Heart left ventricle (tissue), 13 donors: ENCODE results near the gene GOLGA3.

Source experiments
- POLR2A ChIP-seq, 2 donors: fragments of 450-650 bp; IDR thresholded peaks; one replicate each; pipeline ENCODE4 v1.6.1; 2017; ENCODE audit warnings: antibody characterized with exemption in 2 of 2, mild to moderate bottlenecking in 2 of 2, moderate library complexity in 2 of 2
- TF ChIP-seq, protein P1 (sequence below), 12 donors: fragments of 200-600 bp; sonication (generic) in 4 of 12; IDR thresholded peaks; one replicate each; pipeline versions ENCODE4 v1.5.0 to v1.8.0; 2018 to 2022; ENCODE audit warnings: antibody characterized with exemption in 12 of 12, mild to moderate bottlenecking in 5 of 12
- donor health status: ischemic (EF 13 %, LVEDD 7.1; RV severe dilation, severe dysfunction).
- donor health status: DM: no; HTN: yes; CAD: no.
- donor health status: DM: no; HTN: no; CAD: no.
- donor health status: ischemic (EF 25% LVEDD 6.9; RV normal size, moderate dysfunction).
- donor health status: ischemic (EF 25% LVEDD 5.7; RV mildly dilated, moderate dysfunction).
- donor health status: ischemic (EF 35%, LVEDD 5.7; RV mildly dilated, moderate dysfunction).
- donor health status: nonischemic (EF 11% LVEDD 7.7; RV severe dilation, severe dysfunction).
- donor health status: DM: yes; HTN: yes; CAD: no.
- donor health status: PGD.
- donor health status: ischemic (EF 29% LVEDD 5.4; RV normal size, mild dysfunction).
- donor health status: nonischemic (EF 23%, LVEDD 6.1; RV moderate dilation, normal function).

DNA sequence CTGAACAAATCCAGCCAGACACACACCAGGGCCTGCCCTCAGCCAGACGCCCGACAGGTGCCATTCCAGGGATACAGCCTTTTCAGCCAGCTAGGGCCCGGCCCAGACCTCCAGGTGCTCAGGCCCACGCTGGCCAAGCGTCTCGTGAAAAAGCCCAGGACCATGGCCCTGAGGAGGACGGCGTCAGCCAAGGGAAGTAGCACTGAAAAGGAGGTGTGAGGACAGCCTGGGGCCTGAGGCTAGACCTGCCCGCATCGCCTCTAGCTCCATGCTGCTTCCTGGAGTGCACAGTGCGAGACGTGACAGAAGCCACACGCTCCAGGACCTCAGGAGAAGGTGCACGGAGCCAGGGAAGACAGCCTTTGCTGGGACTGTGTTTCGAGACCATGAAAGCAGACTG is 29.8 kb downstream of the GOLGA3 start:
- TF ChIP-seq, protein P1, sequence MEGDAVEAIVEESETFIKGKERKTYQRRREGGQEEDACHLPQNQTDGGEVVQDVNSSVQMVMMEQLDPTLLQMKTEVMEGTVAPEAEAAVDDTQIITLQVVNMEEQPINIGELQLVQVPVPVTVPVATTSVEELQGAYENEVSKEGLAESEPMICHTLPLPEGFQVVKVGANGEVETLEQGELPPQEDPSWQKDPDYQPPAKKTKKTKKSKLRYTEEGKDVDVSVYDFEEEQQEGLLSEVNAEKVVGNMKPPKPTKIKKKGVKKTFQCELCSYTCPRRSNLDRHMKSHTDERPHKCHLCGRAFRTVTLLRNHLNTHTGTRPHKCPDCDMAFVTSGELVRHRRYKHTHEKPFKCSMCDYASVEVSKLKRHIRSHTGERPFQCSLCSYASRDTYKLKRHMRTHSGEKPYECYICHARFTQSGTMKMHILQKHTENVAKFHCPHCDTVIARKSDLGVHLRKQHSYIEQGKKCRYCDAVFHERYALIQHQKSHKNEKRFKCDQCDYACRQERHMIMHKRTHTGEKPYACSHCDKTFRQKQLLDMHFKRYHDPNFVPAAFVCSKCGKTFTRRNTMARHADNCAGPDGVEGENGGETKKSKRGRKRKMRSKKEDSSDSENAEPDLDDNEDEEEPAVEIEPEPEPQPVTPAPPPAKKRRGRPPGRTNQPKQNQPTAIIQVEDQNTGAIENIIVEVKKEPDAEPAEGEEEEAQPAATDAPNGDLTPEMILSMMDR (IDR thresholded peaks at IDR 0.05) = no peak
- no peak for TF ChIP-seq POLR2A (IDR thresholded peaks at IDR 0.05)
